Endodermal cell (in vitro differentiated cells): ENCODE measurements around the gene HBQ1. TPM values are rescaled to one million over a fixed set of nuclear protein-coding genes. Genes with fewer than 3 reads are reported as not detected.

Experiments
- total RNA-seq, 2 donors: library from RNA; stranded (reverse); fragmentation: NEBNext Ultra II Directional in 1 of 2; extraction: Animal tissue kit (Norgen Biotek cat#: 25700) in 1 of 2; gene quantifications; 2 replicates in 1 of 2; 3 replicates in 1 of 2; pipeline ENCODE4 v1.2.1, GENCODE V29; 2021

Gene HBQ1
- total RNA-seq, 2 donors from 2014 or later = 1.2 to 1.3 TPM

Other genes starting within 250 kb of the HBQ1 start
- 10 to 100 TPM; 31.1 to 35.8 TPM for gene POLR3K, start 126.9 kb upstream of the HBQ1 start, total RNA-seq
- 10 to 100 TPM; 54.2 to 66.4 TPM for gene SNRNP25, start 126.6 kb upstream of the HBQ1 start, total RNA-seq
- 10 to 100 TPM; 70.7 to 76.4 TPM for gene RHBDF1, start 107.8 kb upstream of the HBQ1 start, total RNA-seq
- gene MPG, start 102.2 kb upstream of the HBQ1 start, total RNA-seq = 10 to 100 TPM; 59.9 to 62.2 TPM
- 10 to 100 TPM; 34.8 to 37.0 TPM for gene NPRL3, start 41.8 kb upstream of the HBQ1 start, total RNA-seq
- gene HBZ, start 27.8 kb upstream of the HBQ1 start, total RNA-seq = not detected
- not detected for gene HBM, start 14.5 kb upstream of the HBQ1 start, total RNA-seq
- gene HBA2, start 7.6 kb upstream of the HBQ1 start, total RNA-seq = 1 to 10 TPM in 1 of 2 donors, not detected in 1; 1.2 TPM
- gene HBA1, start 3.8 kb upstream of the HBQ1 start, total RNA-seq = 1 to 10 TPM in 1 of 2 donors, not detected in 1; 1.1 TPM
- gene LUC7L, start 49.0 kb downstream of the HBQ1 start, total RNA-seq = 100 to 1,000 TPM; 130 to 151 TPM
- 100 to 1,000 TPM; 123 to 130 TPM for gene FAM234A, start 54.4 kb downstream of the HBQ1 start, total RNA-seq
- 1 to 10 TPM; 2.0 to 7.8 TPM for gene RGS11, start 95.5 kb downstream of the HBQ1 start, total RNA-seq
- 10 to 100 TPM in 1 of 2 donors, 1 to 10 TPM in 1; 6.8 to 19.2 TPM for gene ARHGDIG, start 100.1 kb downstream of the HBQ1 start, total RNA-seq
- 1 to 10 TPM; 2.9 to 9.9 TPM for gene PDIA2, start 102.7 kb downstream of the HBQ1 start, total RNA-seq
- gene AXIN1, start 172.3 kb downstream of the HBQ1 start, total RNA-seq = 10 to 100 TPM; 36.5 to 37.3 TPM
- gene MRPL28, start 190.1 kb downstream of the HBQ1 start, total RNA-seq = 100 to 1,000 TPM; 137 to 138 TPM
- gene PGAP6, start 201.5 kb downstream of the HBQ1 start, total RNA-seq = 100 to 1,000 TPM; 104 to 115 TPM
- gene NME4, start 216.7 kb downstream of the HBQ1 start, total RNA-seq = 100 to 1,000 TPM; 274 to 350 TPM
- 10 to 100 TPM; 31.8 to 43.5 TPM for gene DECR2, start 221.4 kb downstream of the HBQ1 start, total RNA-seq
- 10 to 100 TPM; 62.7 to 68.9 TPM for gene RAB11FIP3, start 245.2 kb downstream of the HBQ1 start, total RNA-seq